NCI-H2196 treated with DMSO at 0.1 percent for 48 hours (cell line): Measurements from ENCODE around the gene MAOB.
"Not testable (repeated sequence)": the region's sequence is repeated elsewhere in the genome, so short reads cannot be mapped to it uniquely, and the experiment has no call there.

Experiments used
- DNase-seq: peaks from one replicate; lab custom pipeline; 2025; ENCODE audit not compliant: unreplicated experiment; lab: John Stamatoyannopoulos, UW

The MAOB gene

GRCh38 chrX:43758044-43758443 lies 124.2 kb downstream of the MAOB start:
- DNase-seq = no peak

GRCh38 chrX:43756076-43756475 lies 126.2 kb downstream of the MAOB start:
- DNase-seq = no peak

GRCh38 chrX:43753637-43754036 lies 128.6 kb downstream of the MAOB start:
- no peak for DNase-seq

- peak; percentile 17 for DNase-seq
Observed at GRCh38 chrX:43750248-43750676, 132.0 kb downstream of the MAOB start.

- no peak for DNase-seq
Observed at GRCh38 chrX:43747476-43747875, 134.8 kb downstream of the MAOB start.

GRCh38 chrX:43745938-43746721 lies 136.1 kb downstream of the MAOB start:
- DNase-seq = no peak

- DNase-seq = no peak
Observed at GRCh38 chrX:43744284-43744683, 138.0 kb downstream of the MAOB start.

- no peak for DNase-seq
Observed at GRCh38 chrX:43743100-43743822, 139.0 kb downstream of the MAOB start.

GRCh38 chrX:43741843-43742573 lies 140.2 kb downstream of the MAOB start:
- no peak for DNase-seq

- DNase-seq = no peak
Observed at GRCh38 chrX:43735957-43736356, 146.3 kb downstream of the MAOB start.

GRCh38 chrX:43735534-43735933 lies 146.7 kb downstream of the MAOB start:
- DNase-seq = no peak

GRCh38 chrX:43734444-43734843 lies 147.8 kb downstream of the MAOB start:
- DNase-seq = no peak

GRCh38 chrX:43733699-43734098 lies 148.6 kb downstream of the MAOB start:
- no peak for DNase-seq

GRCh38 chrX:43731086-43731485 lies 151.2 kb downstream of the MAOB start:
- no peak for DNase-seq

GRCh38 chrX:43728966-43729365 lies 153.3 kb downstream of the MAOB start:
- no peak for DNase-seq

GRCh38 chrX:43728002-43728401 lies 154.2 kb downstream of the MAOB start:
- DNase-seq = no peak

- DNase-seq = not testable (repeated sequence)
Observed at GRCh38 chrX:43727254-43727653, 155.0 kb downstream of the MAOB start.

GRCh38 chrX:43725227-43725626 lies 157.0 kb downstream of the MAOB start:
- not testable (repeated sequence) for DNase-seq

- no peak for DNase-seq
Observed at GRCh38 chrX:43720961-43721360, 161.3 kb downstream of the MAOB start.

- no peak for DNase-seq
Observed at GRCh38 chrX:43720082-43720481, 162.2 kb downstream of the MAOB start.

- DNase-seq = no peak
Observed at GRCh38 chrX:43718956-43719355, 163.3 kb downstream of the MAOB start.

GRCh38 chrX:43718546-43718945 lies 163.7 kb downstream of the MAOB start:
- no peak for DNase-seq
